Peyer's patch (tissue), 4 donors: ENCODE results near the gene MVP. TPM values are rescaled to one million over a fixed set of nuclear protein-coding genes. Genes with fewer than 3 reads are reported as not detected.
"Not testable (repeated sequence)": the region's sequence is repeated elsewhere in the genome, so short reads cannot be mapped to it uniquely, and the experiment has no call there.

Experiments used
- DNase-seq, 3 donors: peaks; one replicate each; pipeline ENCODE4 v3.0.0-alpha.2; 2017 to 2019
- H3K27ac ChIP-seq, 4 donors: fragments of 200-600 bp; sonication (generic); one replicate each; pipeline ENCODE4 v1.5.1; 2016 to 2019
- H3K27me3 ChIP-seq, 2 donors: fragments of 200-600 bp; sonication (generic); one replicate each; pipeline ENCODE4 v1.5.1; 2019
- H3K36me3 ChIP-seq, 3 donors: fragments of 200-600 bp; sonication (generic); one replicate each; pipeline ENCODE4 v1.5.1; 2016 to 2019
- H3K4me1 ChIP-seq, 4 donors: fragments of 200-600 bp; sonication (generic); one replicate each; pipeline ENCODE4 v1.5.1; 2016 to 2019
- H3K4me3 ChIP-seq, 4 donors: fragments of 200-600 bp; sonication (generic); 1 replicate in 3 of 4; 2 replicates in 1 of 4; pipeline ENCODE4 v1.5.1; 2016 to 2019; ENCODE audit warnings: mild to moderate bottlenecking in 1 of 4
- H3K9me3 ChIP-seq, 4 donors: fragments of 200-600 bp; sonication (generic); one replicate each; pipeline ENCODE4 v1.5.1; 2016 to 2019; ENCODE audit warnings: mild to moderate bottlenecking in 1 of 4
- POLR2A ChIP-seq, 2 donors: fragments of 450-650 bp; IDR thresholded peaks; one replicate each; pipeline ENCODE4 v1.5.1; 2017; ENCODE audit warnings: antibody characterized with exemption in 2 of 2, mild to moderate bottlenecking in 2 of 2, moderate library complexity in 2 of 2
- total RNA-seq, 4 donors: library from RNA; depleted of rRNA; stranded (reverse); fragments of >200 nt; gene quantifications; one replicate each; pipeline ENCODE4 v1.1.0, GENCODE V29; 2016
- TF ChIP-seq, protein P1 (sequence below), 6 experiments: fragments of 450-650 bp in 4 of 6; fragments of 200-600 bp in 2 of 6; sonication (generic) in 1 of 6; IDR thresholded peaks; one replicate each; pipeline ENCODE4 v1.5.1; 2017 to 2019; ENCODE audit warnings: antibody characterized with exemption in 6 of 6, mild to moderate bottlenecking in 3 of 6, moderate library complexity in 1 of 6

MVP gene
- total RNA-seq, 4 donors from 2014 or later: 222 to 709 (median 645) TPM

GRCh38 chr16:29862884-29863668 is 42.8 kb downstream of the MVP start, which contains the start of gene CDIPT:
Gene CDIPT, minus strand, starts transcription at chr16:29863226. Its CDS starts 369 bp downstream, at chr16:29862857.
- no peaks in the 10 kb centered on the region for H3K27me3 ChIP-seq
- TF ChIP-seq, protein P1, sequence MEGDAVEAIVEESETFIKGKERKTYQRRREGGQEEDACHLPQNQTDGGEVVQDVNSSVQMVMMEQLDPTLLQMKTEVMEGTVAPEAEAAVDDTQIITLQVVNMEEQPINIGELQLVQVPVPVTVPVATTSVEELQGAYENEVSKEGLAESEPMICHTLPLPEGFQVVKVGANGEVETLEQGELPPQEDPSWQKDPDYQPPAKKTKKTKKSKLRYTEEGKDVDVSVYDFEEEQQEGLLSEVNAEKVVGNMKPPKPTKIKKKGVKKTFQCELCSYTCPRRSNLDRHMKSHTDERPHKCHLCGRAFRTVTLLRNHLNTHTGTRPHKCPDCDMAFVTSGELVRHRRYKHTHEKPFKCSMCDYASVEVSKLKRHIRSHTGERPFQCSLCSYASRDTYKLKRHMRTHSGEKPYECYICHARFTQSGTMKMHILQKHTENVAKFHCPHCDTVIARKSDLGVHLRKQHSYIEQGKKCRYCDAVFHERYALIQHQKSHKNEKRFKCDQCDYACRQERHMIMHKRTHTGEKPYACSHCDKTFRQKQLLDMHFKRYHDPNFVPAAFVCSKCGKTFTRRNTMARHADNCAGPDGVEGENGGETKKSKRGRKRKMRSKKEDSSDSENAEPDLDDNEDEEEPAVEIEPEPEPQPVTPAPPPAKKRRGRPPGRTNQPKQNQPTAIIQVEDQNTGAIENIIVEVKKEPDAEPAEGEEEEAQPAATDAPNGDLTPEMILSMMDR (IDR thresholded peaks at IDR 0.05): peak in 5 of 6 experiments; percentile 26 to 79 (median 71)
- peak in 1 of 2 donors; percentile 38 for TF ChIP-seq POLR2A (IDR thresholded peaks at IDR 0.05)
- peaks cover 6 to 19% (median 8%) of the 10 kb centered on the region in 4 donors for H3K4me1 ChIP-seq
- H3K36me3 ChIP-seq: peaks cover 0 to 33% (median 0%) of the 10 kb centered on the region in 3 donors
- peak; percentile 90 to 97 (median 91) for DNase-seq
- no peaks in the 10 kb centered on the region for H3K9me3 ChIP-seq
- peak within 1 kb of the TSS; percentile 82 to 96 (median 89) for H3K27ac ChIP-seq
- peak within 1 kb of the TSS; percentile 94 to 99 (median 98) for H3K4me3 ChIP-seq

DNA sequence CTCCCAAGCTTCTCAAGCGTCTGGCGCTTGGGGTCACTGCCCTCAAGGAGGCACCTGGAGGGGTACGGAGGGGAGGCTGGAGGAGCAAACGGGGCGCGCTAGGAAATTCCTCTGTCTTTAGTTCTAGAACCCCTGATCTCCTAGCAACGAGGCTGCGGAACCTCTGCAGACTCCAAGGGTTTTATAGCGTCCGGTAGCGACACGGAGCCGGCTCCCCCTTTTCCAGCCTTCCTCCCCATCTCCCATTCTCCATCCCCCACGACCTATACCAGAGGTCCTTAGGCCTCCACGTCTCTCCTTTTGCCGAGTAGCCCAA is 43.4 kb downstream of the MVP start:
- peak overlapping the region in 2 of 4 donors; percentile 5 to 94 for H3K4me3 ChIP-seq
- peaks cover 6 to 19% (median 8%) of the 10 kb centered on the region in 4 donors for H3K4me1 ChIP-seq
- no peak for DNase-seq
- no peaks in the 10 kb centered on the region for H3K9me3 ChIP-seq
- H3K27ac ChIP-seq: peak overlapping the region; percentile 82 to 96 (median 89)
- peaks cover 0 to 28% (median 0%) of the 10 kb centered on the region in 3 donors for H3K36me3 ChIP-seq
- H3K27me3 ChIP-seq: no peaks in the 10 kb centered on the region
- no peak for TF ChIP-seq POLR2A (IDR thresholded peaks at IDR 0.05)
- TF ChIP-seq, protein P1 (IDR thresholded peaks at IDR 0.05): no peak

DNA sequence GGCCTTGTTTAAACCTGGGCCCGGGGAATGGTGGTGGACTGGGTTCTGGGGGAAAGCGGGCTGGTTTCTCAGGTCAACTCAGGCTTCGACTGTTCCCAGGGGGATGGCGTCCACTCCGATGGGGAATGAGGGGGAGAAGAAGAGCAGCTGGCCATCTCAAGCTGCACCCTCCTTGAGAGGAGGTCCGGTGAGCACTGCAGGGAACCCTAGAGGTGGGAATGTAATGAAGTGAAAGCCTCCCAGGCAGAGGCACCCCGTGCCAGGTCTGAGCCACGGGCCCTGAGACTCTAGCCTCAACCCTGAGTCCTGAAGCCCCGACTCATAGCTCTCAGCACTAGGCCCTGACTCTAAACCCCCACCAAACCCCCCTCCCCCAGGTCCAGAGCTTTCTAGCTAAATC is 43.9 kb downstream of the MVP start:
- peaks cover 0 to 22% (median 0%) of the 10 kb centered on the region in 3 donors for H3K36me3 ChIP-seq
- no peak overlapping the region for H3K4me3 ChIP-seq
- H3K27ac ChIP-seq: no peak overlapping the region
- no peak for DNase-seq
- H3K27me3 ChIP-seq: no peaks in the 10 kb centered on the region
- TF ChIP-seq, protein P1 (IDR thresholded peaks at IDR 0.05): no peak
- H3K4me1 ChIP-seq: peaks cover 6 to 19% (median 8%) of the 10 kb centered on the region in 4 donors
- H3K9me3 ChIP-seq: no peaks in the 10 kb centered on the region

GRCh38 chr16:29868396-29869009 is 48.2 kb downstream of the MVP start:
- Histone ChIP-seq H3K27ac (no peak overlapping the region), H3K9me3 (no peaks in the 10 kb centered on the region), H3K4me1 (peaks cover 0 to 3% (median 0%) of the 10 kb centered on the region in 4 donors), H3K36me3 (no peaks in the 10 kb centered on the region), H3K27me3 (no peaks in the 10 kb centered on the region), H3K4me3 (no peak overlapping the region)
- DNase-seq: no peak
- TF ChIP-seq POLR2A (IDR thresholded peaks at IDR 0.05): no peak
- TF ChIP-seq, protein P1 (IDR thresholded peaks at IDR 0.05): no peak

DNA sequence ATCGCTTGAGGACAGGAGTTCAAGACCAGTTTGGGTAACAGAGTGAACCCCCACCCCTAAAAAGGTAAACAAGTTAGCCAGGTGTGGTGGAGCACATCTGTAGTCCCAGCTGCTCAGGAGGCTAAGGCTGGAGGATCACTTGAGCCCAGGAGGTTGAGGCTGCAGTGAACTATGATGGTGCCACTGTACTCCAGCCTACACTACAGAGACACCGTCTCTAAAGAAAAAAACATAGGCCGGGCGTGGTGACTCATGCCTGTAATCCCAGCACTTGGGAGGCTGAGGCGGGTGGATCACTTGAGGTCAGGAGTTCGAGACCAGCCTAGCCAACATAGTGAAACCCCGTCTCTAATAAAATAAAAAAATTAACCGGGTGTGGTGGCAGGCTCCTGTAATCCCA is 48.8 kb downstream of the MVP start:
- H3K27me3 ChIP-seq, H3K27ac ChIP-seq, H3K36me3 ChIP-seq, DNase-seq, H3K4me3 ChIP-seq, H3K4me1 ChIP-seq, H3K9me3 ChIP-seq: not testable (repeated sequence)
